ENCODE results near the gene TIGD2.

Gene TIGD2

GRCh38 chr4:89134775-89135319 is 23.5 kb downstream of the TIGD2 start:
- TF ChIP-seq ISL1 (CRISPR knock-in tag; IDR thresholded peaks at IDR 0.05) (peak; percentile 37), ZFP3 (CRISPR knock-in tag; IDR thresholded peaks at IDR 0.05) (no peak), BACH2 (CRISPR knock-in tag; IDR thresholded peaks at IDR 0.05; ENCODE audit: borderline replicate concordance) (no peak)
- peak; percentile 92 for ATAC-seq

- TF ChIP-seq OSR1 (CRISPR knock-in tag; IDR thresholded peaks at IDR 0.05) (no peak), ISL1 (CRISPR knock-in tag; IDR thresholded peaks at IDR 0.05) (peak; percentile 38)
- peak; percentile 54 for ATAC-seq
These were observed 25.2 kb downstream of the TIGD2 start for GRCh38 chr4:89136525-89136924.

DNA sequence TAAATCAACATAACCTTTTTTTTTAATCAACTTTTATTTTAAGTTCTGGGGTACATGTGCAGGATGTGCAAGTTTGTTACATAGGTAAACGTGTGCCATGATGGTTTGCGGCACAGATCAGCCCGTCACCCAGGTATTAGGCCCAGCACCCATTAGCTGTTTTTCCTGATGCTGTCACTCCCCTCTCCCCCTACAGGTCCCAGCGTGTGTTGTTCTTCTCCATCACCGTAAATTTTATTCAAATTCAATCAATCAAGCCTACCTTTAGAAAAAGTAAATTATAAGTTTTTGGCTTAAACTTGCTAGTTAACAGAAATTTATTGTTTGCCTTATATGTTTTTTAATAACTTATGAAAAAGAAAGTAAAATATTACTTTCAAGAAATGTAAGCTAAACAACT is 25.9 kb downstream of the TIGD2 start:
- no peak for TF ChIP-seq ZFP3 (CRISPR knock-in tag; IDR thresholded peaks at IDR 0.05)
- TF ChIP-seq ZNF70 (CRISPR knock-in tag; IDR thresholded peaks at IDR 0.05) = no peak
- TF ChIP-seq, protein P1, sequence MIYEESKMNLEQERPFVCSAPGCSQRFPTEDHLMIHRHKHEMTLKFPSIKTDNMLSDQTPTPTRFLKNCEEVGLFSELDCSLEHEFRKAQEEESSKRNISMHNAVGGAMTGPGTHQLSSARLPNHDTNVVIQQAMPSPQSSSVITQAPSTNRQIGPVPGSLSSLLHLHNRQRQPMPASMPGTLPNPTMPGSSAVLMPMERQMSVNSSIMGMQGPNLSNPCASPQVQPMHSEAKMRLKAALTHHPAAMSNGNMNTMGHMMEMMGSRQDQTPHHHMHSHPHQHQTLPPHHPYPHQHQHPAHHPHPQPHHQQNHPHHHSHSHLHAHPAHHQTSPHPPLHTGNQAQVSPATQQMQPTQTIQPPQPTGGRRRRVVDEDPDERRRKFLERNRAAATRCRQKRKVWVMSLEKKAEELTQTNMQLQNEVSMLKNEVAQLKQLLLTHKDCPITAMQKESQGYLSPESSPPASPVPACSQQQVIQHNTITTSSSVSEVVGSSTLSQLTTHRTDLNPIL (CRISPR knock-in tag; IDR thresholded peaks at IDR 0.05; ENCODE audit: low read depth) = no peak
- TF ChIP-seq SNAI2 (CRISPR knock-in tag; IDR thresholded peaks at IDR 0.05) = no peak
- no peak for TF ChIP-seq PPARA (CRISPR knock-in tag; IDR thresholded peaks at IDR 0.05; ENCODE audit: borderline replicate concordance)
- ATAC-seq = no peak

- no peak for ATAC-seq
- TF ChIP-seq GLIS3 (CRISPR knock-in tag; IDR thresholded peaks at IDR 0.05) = no peak
- TF ChIP-seq TSHZ2 (CRISPR knock-in tag; IDR thresholded peaks at IDR 0.05) = no peak
- no peak for TF ChIP-seq ARNTL (CRISPR knock-in tag; IDR thresholded peaks at IDR 0.05; ENCODE audit: borderline replicate concordance, low read depth)
- TF ChIP-seq, protein P1 (CRISPR knock-in tag; IDR thresholded peaks at IDR 0.05; ENCODE audit: low read depth) = no peak
- no peak for TF ChIP-seq SNAI2 (CRISPR knock-in tag; IDR thresholded peaks at IDR 0.05)
- no peak for TF ChIP-seq ESRRG (CRISPR knock-in tag; IDR thresholded peaks at IDR 0.05)
These were observed 26.4 kb downstream of the TIGD2 start for GRCh38 chr4:89137695-89138094.

GRCh38 chr4:89140168-89140759 is 28.9 kb downstream of the TIGD2 start:
- ATAC-seq = no peak

More at GRCh38 chr4:89140168-89140759, 28.9 kb downstream of the TIGD2 start:
- TF ChIP-seq ZC3H10 (CRISPR knock-in tag; IDR thresholded peaks at IDR 0.05) (no peak), BACH2 (CRISPR knock-in tag; IDR thresholded peaks at IDR 0.05; ENCODE audit: borderline replicate concordance) (no peak), OSR1 (CRISPR knock-in tag; IDR thresholded peaks at IDR 0.05) (no peak), ZFP30 (CRISPR knock-in tag; IDR thresholded peaks at IDR 0.05) (no peak), SNAI2 (CRISPR knock-in tag; IDR thresholded peaks at IDR 0.05) (no peak), ZFP3 (CRISPR knock-in tag; IDR thresholded peaks at IDR 0.05) (no peak), TCF4 (CRISPR knock-in tag; IDR thresholded peaks at IDR 0.05; ENCODE audit: borderline replicate concordance) (no peak)
- TF ChIP-seq, protein P1 (CRISPR knock-in tag; IDR thresholded peaks at IDR 0.05; ENCODE audit: low read depth) = no peak

Data from SK-N-SH treated with all-trans-retinoic acid at 6 μM for 48 hours (cell line).